ENCODE results near the gene HLA-DOA.
A peak's percentile ranks its signal among the peaks of the same experiment; 100 is the strongest.

The HLA-DOA gene

DNA sequence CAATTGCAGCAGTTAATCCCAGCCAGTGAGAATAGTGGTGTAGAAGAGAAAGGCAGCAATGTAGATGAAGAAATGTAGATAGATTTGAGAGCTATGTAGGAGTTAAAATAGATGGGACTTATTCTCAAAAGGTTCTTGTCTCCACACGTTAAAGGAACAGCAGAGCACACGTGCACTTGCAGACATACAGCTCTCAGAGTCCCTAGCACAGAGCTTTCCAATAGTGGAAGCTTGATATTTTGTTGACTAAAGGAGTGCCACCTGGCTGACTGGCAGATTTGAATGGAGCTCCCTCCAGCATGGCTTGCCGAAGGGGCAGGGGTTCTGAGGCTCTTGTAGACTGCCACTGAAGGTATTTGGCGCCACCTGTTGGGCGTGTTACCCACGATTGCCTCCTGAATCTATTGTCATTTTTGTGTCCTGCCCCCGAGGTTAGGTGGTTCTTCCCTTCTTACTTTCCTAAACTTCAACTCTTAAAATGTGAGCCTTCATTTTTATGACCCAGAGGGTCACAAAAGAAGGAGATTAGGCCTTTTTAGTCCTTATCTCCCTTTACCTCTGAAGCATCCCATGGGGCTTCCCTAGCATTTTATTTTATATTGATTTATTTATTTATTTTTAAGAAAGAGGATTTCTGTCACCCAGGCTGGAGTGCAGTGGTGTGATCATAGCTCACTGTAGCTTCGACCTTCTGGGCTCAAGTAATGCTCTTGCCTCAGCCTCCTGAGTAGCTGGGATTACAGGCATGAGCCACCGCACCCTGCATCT, 24.6 kb downstream of the HLA-DOA start:
- Histone ChIP-seq H3K27me3 (ENCODE audit: insufficient read depth, low read depth, severe bottlenecking) (no peaks in the 10 kb centered on the region), H3K4me3 (ENCODE audit: low read depth, low read length) (no peak overlapping the region), H3K36me3 (peaks cover 31% of the 10 kb centered on the region), H3K27ac (no peak overlapping the region), H3K9me3 (ENCODE audit: severe bottlenecking) (no peaks in the 10 kb centered on the region)
- peak; percentile 96 for DNase-seq
- TF ChIP-seq, protein P1, sequence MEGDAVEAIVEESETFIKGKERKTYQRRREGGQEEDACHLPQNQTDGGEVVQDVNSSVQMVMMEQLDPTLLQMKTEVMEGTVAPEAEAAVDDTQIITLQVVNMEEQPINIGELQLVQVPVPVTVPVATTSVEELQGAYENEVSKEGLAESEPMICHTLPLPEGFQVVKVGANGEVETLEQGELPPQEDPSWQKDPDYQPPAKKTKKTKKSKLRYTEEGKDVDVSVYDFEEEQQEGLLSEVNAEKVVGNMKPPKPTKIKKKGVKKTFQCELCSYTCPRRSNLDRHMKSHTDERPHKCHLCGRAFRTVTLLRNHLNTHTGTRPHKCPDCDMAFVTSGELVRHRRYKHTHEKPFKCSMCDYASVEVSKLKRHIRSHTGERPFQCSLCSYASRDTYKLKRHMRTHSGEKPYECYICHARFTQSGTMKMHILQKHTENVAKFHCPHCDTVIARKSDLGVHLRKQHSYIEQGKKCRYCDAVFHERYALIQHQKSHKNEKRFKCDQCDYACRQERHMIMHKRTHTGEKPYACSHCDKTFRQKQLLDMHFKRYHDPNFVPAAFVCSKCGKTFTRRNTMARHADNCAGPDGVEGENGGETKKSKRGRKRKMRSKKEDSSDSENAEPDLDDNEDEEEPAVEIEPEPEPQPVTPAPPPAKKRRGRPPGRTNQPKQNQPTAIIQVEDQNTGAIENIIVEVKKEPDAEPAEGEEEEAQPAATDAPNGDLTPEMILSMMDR (IDR thresholded peaks at IDR 0.05; ENCODE audit: low read depth, low read length): peak; percentile 98

DNA sequence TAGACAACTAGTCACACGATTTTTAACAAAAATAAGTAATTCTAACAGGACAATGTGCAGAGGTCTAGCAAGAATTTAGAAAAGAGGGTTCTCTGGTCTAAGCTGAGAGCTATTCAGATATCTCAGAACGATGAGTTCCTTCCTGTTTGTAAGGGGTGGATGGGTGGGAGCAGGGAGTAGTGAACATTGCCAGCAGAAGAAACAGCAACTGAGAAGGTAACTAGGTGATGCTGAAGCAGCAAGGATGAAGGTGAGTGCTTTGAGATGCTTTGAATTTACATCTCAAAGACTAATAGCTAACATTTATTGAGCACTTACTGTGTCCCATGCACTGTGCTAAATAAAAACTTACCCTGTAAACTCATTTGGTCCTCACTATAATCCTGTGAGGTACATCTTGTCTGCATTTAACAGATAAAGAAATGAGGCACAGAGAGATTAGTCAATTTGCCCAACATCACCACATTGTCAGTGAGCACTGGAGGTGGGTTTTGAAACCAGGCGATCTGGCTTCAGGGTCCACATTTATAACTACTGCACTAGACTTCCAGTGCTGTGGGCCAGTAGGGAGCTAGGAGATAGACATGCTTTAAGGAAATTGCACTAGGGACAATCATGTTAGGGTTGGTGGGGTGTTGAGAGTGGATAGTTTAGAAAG, 25.3 kb downstream of the HLA-DOA start:
- Histone ChIP-seq H3K27me3 (ENCODE audit: insufficient read depth, low read depth, severe bottlenecking) (no peaks in the 10 kb centered on the region), H3K27ac (no peak overlapping the region), H3K9me3 (ENCODE audit: severe bottlenecking) (no peaks in the 10 kb centered on the region), H3K36me3 (peaks cover 38% of the 10 kb centered on the region), H3K4me3 (ENCODE audit: low read depth, low read length) (no peak overlapping the region)
- no peak for DNase-seq
- TF ChIP-seq, protein P1 (IDR thresholded peaks at IDR 0.05; ENCODE audit: low read depth, low read length): no peak

DNA sequence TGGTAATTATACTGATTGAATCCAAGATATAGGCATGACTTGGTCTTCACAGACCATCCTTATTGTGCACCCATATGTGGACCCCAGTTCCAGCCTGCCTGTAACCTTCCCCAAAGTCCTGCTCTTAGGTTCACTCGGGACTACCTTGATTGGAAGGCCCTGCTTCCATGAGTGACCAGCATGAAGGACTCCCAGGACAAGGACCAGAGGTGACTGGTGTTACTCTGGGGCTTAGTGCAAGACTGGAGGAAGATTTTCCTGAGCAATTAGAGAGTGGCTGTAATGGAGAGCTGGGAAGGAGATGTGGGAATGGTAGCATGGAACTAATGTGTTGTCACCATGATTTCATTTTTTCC, 25.9 kb downstream of the HLA-DOA start:
- H3K27me3 ChIP-seq (ENCODE audit: insufficient read depth, low read depth, severe bottlenecking): no peaks in the 10 kb centered on the region
- no peak overlapping the region for H3K4me3 ChIP-seq (ENCODE audit: low read depth, low read length)
- peaks cover 44% of the 10 kb centered on the region for H3K36me3 ChIP-seq
- no peaks in the 10 kb centered on the region for H3K9me3 ChIP-seq (ENCODE audit: severe bottlenecking)
- H3K27ac ChIP-seq: no peak overlapping the region
- DNase-seq: no peak
- TF ChIP-seq, protein P1 (IDR thresholded peaks at IDR 0.05; ENCODE audit: low read depth, low read length): no peak

DNA sequence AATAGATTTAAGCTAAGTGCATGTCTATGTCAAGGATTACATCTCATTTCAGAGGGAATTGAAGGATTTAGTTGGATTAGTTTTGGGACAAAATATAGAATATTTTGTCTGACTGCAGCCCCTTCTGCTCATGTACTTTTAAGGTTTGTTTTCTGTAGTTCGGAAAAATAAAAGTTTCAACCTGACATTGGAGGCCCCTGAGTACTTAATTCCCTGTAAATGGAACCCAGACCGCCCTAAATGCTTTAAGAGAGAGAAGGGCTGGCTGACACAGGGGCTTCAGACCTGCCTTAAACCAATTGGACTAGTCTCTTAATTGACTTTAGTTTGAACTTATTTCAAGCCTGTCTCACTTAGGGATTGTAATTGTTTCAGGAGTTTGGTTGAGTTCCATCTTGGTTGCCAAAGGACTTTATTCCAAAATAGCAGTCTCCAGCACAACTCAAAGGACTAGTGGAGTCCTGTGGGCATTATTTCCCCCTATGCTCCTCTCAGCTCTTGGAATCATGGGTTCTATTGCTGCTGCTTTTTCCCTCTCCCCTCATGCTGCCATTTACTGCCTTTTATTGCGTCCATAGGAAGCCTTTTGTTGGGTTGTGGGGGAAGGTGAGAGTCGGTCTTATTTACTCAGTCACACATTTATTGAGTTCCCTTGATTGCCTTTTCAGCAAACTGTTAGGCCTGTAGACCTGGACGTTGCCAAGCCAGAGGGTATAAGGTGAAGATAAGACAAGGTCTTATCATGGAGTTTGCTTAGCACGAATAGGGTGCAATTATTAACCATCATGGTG, 26.5 kb downstream of the HLA-DOA start:
- H3K4me3 ChIP-seq (ENCODE audit: low read depth, low read length): no peak overlapping the region
- DNase-seq: no peak
- TF ChIP-seq, protein P1 (IDR thresholded peaks at IDR 0.05; ENCODE audit: low read depth, low read length): no peak
- no peaks in the 10 kb centered on the region for H3K27me3 ChIP-seq (ENCODE audit: insufficient read depth, low read depth, severe bottlenecking)
- no peaks in the 10 kb centered on the region for H3K9me3 ChIP-seq (ENCODE audit: severe bottlenecking)
- peaks cover 50% of the 10 kb centered on the region for H3K36me3 ChIP-seq
- H3K27ac ChIP-seq: no peak overlapping the region

DNA sequence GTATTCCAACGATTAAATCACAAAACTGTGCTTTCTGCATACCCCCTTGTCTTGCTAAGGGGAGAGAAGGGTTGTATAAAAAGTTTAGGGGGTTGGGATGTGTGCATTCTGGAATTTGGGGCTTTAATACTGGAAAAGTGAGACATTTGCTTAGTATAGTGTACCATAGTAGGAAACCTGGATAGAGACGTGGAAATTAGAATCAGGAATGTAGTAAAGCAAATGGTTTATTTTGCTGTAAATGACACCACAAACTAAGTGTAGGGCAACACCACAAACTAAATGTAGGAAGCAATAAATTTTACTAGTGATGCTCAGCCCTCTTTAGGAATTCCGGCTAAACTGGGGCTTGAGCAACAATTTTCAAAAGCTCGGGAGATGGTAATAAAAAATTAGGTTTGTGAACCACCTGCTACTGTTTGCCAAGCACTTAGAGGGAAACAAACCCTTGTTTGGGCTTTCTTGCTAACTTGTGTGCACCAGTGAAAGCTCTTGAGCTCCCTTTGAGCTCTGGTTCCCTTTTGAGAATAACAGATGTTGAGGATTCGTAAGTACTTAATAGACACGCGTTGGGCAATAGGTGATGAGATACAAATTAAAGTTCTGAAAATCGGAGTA, 27.2 kb downstream of the HLA-DOA start:
- TF ChIP-seq, protein P1 (IDR thresholded peaks at IDR 0.05; ENCODE audit: low read depth, low read length): no peak
- Histone ChIP-seq H3K27ac (no peak overlapping the region), H3K4me3 (ENCODE audit: low read depth, low read length) (no peak overlapping the region), H3K9me3 (ENCODE audit: severe bottlenecking) (no peaks in the 10 kb centered on the region), H3K36me3 (peaks cover 57% of the 10 kb centered on the region), H3K27me3 (ENCODE audit: insufficient read depth, low read depth, severe bottlenecking) (no peaks in the 10 kb centered on the region)
- DNase-seq: no peak
